Measurements from ENCODE around the gene SOAT1. TPM values are rescaled to one million over a fixed set of nuclear protein-coding genes. Genes with fewer than 3 reads are reported as not detected.

The SOAT1 gene
- total RNA-seq, 1 donor from 2014 or later: 10.7 TPM

GRCh38 chr1:179303200-179303785 is 9.7 kb downstream of the SOAT1 start:
- DNase-seq (ENCODE audit: low read depth): no peak

GRCh38 chr1:179305450-179305849 is 11.9 kb downstream of the SOAT1 start:
- no peak for DNase-seq (ENCODE audit: low read depth)

DNA sequence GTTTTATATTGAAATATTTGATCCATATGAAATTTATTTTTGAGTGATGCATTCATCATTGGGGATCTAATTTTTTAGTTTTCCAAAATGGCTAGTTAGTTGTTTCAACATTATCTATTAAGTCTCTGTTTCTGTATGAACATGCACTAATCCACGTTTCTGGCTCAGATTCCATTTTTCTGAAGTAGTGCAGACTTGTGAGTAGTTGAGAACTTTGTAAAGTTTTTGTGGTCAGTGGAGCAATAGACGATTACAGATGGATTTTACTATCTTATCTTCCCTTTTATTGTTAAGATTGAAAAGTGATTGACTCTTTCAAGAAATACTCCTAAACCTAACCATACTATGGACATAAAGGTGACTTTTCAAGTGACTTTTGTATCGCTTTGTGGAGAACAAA is 16.7 kb downstream of the SOAT1 start:
- peak; percentile 17 for DNase-seq (ENCODE audit: low read depth)

GRCh38 chr1:179310721-179311120 is 17.1 kb downstream of the SOAT1 start:
- DNase-seq (ENCODE audit: low read depth): peak; percentile 27

DNA sequence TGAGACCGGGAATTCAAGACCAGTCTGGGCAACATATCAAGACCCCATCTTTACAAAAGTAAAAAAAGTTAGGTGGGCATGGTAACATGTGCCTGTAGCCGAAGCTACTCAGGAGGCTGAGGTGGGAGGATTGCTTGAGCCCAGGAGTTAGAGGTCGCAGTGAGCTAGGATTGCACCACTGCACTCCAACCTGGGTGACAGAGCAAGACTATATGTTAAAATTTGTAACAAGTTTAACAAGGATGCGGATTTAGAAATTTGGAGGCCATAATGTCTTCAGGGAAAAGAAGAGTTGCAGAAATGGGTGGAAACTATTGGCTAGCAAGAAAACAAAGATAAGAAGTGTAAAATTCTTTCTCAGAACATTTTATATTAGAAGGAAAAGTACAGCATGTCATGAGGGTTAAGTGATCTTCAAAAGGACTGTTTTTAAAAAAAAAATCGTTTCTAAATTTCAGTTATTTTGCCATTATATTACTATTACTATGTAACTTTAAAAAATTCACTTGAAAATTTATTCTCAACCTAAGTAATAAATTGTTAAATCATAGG is 17.6 kb downstream of the SOAT1 start:
- no peak for DNase-seq (ENCODE audit: low read depth)

DNA sequence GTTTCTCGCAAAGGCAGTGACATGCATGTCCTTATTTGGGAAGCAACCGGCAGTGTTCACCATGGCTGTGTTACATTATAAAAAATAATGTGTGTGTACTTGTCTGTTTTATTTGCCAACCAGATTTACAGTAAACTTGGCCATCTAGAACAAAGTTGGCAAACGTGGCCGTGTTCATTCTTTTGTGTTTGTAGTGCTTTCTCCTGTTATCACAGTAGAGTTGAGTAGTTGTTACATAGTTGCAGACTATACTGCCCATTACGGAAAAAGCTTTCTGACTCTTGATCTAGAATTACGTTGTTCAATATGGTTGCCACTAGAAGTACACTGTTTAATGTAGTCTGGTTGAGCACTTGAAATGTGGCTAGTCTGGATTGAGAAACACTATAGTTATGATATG is 19.4 kb downstream of the SOAT1 start:
- no peak for DNase-seq (ENCODE audit: low read depth)

GRCh38 chr1:179314928-179315327 is 21.3 kb downstream of the SOAT1 start:
- DNase-seq (ENCODE audit: low read depth): no peak

GRCh38 chr1:179318491-179318890 is 24.9 kb downstream of the SOAT1 start:
- DNase-seq (ENCODE audit: low read depth): no peak

DNA sequence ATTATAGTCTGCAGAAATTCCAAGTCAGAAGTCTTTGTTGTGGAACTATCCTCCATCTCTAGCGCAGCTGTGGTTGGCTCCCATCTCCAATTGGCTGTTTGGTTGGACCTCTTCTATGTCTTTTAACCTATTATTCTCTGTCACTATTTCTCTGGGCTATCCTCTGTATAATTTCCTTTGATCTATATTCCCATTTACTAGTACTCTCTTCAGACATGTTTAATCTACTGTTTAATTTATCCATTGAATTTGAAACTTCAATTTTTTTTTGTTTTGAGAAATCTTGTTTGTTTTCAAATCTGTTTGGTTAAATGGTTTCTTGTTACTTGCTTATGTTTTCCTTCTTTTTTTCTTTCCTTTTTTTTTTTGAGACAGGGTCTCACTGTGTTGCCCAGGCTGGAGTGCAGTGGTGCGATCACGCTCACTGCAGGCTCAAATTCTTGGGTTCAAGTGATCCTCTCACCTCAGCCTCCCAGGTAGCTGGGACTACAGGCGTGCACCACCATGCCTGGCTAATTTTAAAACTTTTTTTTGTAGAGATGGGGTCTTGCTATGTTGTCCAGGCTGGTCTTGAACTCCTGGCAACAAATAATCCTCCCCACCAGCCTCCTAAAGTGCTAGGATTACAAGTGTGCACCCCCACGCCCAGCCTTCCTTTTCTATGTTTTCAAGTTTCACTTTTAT is 28.1 kb downstream of the SOAT1 start:
- DNase-seq (ENCODE audit: low read depth): no peak

- no peak for DNase-seq (ENCODE audit: low read depth)
Observed at GRCh38 chr1:179322557-179322956, 29.0 kb downstream of the SOAT1 start.

DNA sequence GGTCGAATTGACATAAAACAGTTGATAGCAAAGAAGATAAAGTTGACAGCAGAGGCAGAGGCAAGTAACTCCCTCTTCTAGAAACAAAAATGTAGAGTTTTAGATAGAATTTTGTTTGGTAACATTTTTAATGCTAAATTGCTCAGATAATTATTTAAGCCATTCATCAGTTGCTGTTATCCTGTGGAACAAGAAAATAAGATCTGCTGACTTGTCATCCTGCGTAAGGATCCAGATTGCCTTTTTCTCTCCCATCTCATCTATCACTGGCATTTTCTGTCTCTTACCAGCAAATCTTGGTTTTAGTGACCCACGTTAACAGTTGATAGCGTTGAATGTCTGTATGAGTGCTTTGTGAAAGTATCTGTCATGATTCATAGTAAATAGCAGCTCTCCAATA is 29.8 kb downstream of the SOAT1 start:
- no peak for DNase-seq (ENCODE audit: low read depth)

DNA sequence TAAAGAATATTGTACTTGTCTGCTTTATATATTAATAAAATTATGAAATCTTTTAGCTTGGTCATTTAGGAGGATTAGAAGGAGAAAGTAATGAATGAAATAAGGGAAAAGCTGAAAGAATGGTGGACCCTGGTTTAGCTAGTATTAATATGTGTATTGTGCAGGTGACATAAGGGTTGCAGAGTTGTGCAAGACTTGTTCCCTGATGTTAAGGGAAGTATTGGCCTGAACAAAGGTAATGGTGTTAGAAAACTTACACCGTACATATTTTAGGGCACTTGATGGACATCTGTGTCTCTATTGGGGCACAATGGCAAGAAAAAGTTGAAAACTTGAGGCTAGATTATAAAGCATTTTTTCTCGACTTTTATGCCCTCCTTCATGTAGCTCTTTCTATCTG is 32.2 kb downstream of the SOAT1 start:
- no peak for DNase-seq (ENCODE audit: low read depth)

GRCh38 chr1:179326746-179327145 is 33.1 kb downstream of the SOAT1 start:
- no peak for DNase-seq (ENCODE audit: low read depth)

DNA sequence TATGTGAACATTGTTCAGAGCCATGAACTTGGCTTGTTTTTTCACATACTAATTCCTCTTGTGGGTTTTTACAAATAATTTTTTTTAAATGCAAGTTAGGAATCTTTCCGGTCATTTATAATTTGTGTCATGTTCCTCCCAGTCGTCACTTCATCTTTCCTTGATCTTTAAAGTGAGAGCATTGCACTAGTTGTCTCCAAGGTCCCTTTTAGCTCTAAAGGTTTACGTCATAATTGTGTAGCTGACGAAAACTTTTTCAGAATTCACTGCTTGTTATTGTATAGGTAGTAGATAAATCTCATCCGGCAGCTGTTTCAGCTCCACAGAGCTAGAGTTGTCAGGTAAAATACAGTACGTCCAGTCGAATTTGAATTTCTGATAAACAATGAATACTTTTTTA is 33.6 kb downstream of the SOAT1 start:
- DNase-seq (ENCODE audit: low read depth): no peak

GRCh38 chr1:179327679-179328078 is 34.1 kb downstream of the SOAT1 start:
- DNase-seq (ENCODE audit: low read depth): no peak

GRCh38 chr1:179329862-179330261 is 36.3 kb downstream of the SOAT1 start:
- no peak for DNase-seq (ENCODE audit: low read depth)

DNA sequence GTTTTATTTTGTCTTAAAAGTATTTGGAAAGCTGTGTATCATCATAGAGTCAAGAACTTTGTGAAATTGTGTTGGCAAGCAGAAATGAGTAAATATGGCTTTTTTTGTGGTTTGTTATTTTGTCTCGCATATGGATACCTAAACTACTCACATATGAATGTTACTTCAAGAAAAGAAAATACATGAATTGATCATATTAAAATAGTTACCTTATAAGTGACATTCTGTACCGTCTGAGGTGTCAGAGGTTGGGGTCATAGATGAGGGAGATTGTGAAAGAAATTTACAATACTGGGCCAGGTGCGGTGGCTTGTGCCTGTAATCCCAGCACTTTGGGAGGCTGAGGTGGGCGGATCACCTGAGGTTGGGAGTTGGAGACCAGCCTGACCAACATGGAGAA is 40.8 kb downstream of the SOAT1 start:
- no peak for DNase-seq (ENCODE audit: low read depth)

DNA sequence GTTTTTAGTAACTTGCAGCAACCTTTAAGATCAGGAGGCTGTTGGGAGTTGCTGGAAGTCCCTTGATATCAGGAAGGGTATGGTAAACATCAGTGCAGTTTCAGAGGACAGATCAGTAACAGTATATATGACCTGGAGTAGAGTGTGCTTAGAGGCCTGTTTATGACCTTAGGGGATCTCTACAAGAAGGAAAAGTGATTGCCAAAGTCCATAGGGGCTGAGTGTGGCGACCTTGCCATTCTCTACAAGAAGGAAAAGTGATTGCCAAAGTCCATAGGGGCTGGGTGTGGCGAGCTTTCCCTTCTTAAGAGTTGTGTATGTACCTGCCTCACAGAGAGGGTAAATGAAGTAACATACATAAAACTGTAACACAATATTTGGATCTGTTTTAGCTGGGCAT is 43.7 kb downstream of the SOAT1 start:
- no peak for DNase-seq (ENCODE audit: low read depth)

GRCh38 chr1:179337942-179338560 is 44.5 kb downstream of the SOAT1 start:
- no peak for DNase-seq (ENCODE audit: low read depth)

- DNase-seq (ENCODE audit: low read depth): no peak
Observed at GRCh38 chr1:179340918-179341317, 47.3 kb downstream of the SOAT1 start.

GRCh38 chr1:179341943-179342547 is 48.4 kb downstream of the SOAT1 start:
- no peak for DNase-seq (ENCODE audit: low read depth)

GRCh38 chr1:179342740-179343404 is 49.3 kb downstream of the SOAT1 start:
- no peak for DNase-seq (ENCODE audit: low read depth)
